Measurements from ENCODE around the gene LCOR.
"Not testable (repeated sequence)": the region's sequence is repeated elsewhere in the genome, so short reads cannot be mapped to it uniquely, and the experiment has no call there.

Gene LCOR

DNA sequence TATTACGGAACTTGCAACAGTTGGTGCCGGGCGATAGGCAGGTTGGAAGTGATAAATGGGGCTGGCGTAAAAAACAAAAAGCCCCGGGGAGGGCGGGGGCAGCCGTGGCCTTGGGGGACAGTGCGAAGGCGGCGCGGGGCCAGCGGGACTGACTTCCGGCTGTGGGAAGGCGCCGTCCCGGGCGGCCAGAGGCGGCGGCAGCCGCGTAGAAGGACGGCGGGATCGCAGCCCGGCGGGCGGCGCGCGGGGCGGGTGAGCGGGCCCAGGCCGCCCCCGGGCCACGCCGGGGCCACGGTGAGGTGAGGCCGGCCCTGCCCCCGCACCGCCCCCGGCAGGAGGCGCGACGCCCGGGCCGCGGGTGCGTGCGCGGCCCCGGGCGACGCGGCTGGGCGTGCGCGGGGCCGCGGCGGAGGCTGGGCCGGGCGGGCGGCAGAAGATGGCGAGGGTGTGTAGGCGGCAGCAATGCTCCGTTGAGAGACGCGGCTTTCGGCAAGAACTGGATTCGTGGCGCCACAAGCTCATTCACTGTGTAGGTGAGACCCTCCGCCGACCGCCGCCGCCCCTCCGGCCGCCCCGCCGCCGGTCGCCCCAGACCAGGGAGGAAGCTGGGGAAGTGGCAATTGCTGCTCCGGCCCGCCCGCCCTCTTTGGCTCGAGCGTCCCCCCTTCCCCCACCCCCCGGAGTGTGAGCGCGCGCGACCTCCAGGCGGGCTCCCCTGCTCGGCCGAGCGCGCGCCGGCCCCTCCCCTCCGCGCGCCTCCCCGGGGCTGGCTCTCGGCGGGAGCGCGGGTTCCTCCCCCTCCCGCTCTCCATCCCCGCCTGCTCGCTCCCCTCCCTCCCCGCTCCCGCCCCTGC is at the start of gene LCOR:
Gene LCOR (plus strand): TSS at position 432 of the 854 bp plus-strand sequence. CDS start 116,760 bp downstream, outside the sequence.
- peak; percentile 43 for DNase-seq

DNA sequence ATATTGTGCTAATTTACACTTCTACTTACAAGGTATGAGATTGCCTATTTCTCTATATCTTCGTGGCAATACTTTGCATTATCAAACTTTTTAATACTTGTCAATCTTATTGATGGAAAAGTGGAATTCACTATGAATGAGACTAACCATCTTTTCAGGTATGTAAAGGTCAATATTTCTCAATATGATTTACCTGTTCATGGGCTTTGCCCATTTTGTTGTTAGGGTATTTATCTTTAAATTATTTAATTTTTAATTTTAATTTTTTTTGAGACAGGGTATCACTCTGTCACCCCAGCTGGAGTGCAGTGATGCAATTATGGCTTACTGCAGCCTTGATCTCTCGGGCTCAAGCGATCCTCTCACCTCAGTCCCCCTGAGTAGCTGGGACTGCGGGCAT is 47.8 kb upstream of the LCOR start:
- DNase-seq: no peak

DNA sequence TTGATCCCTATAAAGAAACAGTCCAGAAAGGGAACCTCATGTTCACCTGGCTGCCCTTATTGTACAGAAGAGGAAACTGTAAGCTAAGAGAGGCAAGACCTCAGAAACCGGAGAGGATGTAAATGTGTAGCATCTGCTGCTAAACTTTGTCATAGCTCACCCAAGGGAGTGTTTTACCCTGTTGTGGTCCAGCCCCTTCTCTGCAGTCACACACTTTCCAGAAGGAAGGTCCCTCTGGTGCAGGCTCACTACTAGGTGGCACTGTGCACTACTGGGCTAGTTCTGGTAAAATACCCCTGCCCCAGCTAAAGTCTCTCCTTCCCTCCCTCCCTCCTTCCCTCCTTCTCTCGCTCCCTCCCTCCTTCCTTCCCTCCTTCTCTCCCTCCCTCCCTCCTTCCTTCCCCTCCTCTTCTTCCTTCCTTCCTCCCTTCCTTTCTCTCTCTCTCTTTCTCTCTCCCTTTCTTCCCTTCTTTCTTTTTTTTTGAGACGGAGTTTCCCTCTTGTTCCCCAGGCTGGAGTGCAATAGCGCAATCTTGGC is 42.5 kb upstream of the LCOR start:
- no peak for DNase-seq

DNA sequence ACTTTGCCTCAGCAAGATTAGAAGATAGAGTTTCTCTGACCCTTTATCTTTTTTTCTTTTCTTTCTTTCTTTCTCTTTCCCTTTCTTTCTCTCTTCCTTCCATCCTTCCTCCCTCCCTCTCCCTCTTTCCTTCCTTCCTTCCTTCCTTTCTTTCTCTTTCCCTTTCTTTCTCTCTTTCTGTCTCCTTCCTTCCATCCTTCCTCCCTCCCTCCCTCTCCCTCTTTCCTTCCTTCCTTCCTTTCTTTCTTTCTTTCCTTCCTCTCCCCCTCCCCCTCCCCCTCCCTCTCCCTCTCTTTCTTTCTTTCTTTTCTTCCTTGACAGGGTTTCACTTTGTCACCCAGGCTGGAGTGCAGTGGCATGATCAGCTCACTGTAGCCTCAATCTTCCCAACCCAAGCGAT is 40.2 kb upstream of the LCOR start:
- no peak for DNase-seq

DNA sequence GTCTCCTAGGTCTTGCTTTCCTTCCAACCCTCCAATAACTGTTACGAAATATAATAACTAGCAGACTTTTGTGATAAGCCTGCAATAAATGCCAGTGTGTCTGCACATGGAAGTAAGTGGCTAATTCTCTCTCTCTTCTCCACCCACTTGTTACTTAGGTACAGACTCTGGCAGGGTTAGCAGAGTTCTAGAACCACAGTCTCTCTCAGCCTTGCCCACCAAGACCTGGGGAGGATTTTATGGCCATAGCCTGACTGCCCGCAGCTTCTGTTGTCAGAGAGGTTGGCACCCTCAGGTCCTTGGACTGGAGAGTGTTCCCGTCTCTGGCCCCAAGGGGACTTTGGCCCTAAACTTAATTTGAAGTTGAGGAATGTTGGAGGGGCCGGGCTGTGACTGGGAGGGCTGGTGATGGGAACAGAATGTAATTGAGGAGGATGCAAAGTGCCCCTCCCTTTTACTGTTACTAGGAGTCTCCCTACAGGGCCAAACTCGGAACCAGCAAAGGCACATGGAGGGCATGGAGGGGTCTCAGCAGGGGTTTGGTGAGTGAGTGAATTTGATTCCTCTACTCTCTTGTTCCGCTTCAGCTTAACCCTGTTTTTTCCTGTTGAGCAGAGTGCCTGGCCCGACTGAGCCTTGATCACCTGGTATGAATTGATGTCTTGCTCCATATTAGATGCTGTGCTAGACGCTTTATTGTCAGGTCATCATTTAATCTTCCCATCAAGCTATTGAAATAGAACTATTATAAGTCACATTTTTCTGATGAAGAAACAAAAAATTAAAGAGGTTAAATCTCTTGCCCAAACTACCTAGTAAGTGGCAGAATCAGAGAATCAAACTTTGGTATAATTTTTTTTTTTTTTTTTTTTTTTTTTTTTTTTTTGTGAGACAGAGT is 37.0 kb upstream of the LCOR start:
- no peak for DNase-seq

DNA sequence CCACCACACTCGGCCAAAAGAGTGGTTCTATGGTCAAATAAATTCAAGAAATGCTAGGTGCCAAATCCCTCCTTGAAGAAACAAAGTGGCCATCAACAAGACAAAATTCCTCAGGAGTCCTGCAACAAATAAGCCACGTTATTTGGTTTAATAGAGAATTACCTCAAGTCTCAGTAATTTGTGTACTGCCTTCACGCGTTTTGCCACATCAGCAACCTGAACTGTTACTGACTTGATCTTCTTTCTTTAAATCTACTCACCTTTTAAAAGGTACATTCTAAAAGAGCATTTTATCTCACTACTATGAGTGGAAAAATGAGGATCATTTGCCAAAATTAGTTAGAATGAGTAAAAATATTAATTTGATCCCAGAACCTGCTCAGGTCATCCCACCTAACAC is 34.6 kb upstream of the LCOR start:
- no peak for DNase-seq

DNA sequence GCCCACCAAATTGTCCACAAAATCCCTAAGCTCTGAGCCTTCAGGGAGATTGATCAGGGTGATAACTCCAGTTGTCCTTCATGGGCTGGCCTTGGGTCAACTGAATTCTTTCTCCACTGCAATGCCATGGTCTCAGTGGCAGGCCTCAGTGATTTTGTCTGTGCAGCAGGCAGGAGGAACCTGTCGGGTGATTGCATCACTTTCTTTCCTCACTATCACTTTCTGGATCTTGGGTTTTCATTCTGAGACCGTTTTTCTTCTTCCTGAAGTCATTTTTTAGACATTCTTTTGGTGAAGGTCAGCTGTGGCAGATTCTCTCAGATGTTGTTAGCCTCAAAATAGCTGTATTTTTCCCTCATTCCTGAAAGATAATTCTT is 28.8 kb upstream of the LCOR start:
- no peak for DNase-seq

DNA sequence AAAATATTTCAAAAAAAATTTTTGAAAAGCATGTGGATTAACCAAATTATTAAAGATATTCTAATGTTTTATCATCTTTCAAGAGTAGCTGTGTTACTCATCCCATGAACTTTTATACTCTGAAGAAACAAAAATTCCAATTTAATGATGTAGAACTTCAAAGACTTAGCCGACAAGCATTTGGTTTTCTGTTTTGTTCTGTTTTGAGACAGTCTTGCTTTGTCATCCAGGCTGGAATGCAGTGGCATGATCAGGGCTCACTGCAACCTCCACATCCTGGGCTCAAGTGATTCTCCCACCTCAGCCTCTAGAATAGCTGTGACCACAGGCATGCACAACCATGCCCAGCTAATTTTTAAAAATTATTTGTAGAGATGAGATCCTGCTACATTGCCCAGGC is 17.8 kb upstream of the LCOR start:
- no peak for DNase-seq

DNA sequence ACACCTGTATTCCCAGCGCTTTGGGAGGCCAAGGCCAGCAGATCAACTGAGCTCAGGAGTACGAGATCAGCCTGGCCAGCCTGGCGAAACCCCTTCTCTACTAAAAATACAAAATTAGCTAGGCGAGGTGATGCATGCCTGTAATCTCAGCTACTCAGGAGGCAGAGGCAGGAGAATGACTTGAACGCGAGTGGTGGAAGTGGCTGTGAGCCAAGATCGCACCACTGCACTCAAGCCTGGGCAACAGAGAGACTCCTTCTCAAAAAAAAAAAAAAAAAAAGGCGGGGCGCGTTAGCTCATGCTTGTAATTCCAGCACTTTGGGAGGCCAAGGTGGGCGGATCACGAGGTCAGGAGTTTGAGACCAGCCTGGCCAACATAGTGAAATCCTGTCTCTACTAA is 13.1 kb upstream of the LCOR start:
- DNase-seq: not testable (repeated sequence)

DNA sequence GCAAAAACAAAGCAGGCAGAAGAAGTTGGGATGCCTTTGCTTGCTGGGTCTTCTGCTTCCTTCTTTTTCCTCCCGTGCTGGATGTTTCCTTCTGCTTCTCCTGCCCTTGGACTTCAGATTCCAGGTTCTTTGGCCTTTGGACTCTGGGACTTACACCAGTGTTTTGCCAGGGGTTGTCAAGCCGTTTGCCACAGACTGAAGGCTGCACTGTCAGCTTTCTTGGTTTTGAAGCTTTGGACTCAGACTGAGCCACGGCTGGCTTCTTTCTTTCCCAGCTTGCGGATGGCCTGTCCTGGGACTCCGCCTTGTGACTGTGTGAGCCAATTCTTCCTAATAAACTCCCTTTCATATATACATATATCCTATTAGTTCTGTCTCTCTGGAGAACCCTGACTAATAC is 11.3 kb upstream of the LCOR start:
- DNase-seq: no peak

DNA sequence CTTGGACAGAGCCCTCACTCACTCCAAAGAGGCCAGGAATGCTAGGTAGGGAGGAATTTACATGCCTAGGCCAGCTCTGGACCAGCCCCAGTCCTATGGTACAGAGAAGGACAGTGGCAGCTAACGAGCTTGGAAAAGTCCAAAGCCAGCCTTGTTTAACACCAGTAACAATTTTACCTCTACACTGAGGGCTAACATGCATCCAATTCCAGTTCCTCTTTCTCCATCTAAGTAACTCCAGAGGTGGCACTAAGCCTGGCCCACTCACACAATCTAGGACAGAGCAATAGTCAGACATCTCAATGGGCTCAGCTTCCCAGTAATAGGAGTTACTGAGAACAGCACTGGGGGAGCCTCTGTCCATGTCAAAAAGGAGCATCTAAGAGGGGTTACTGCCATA is 5.7 kb upstream of the LCOR start:
- DNase-seq: no peak

DNA sequence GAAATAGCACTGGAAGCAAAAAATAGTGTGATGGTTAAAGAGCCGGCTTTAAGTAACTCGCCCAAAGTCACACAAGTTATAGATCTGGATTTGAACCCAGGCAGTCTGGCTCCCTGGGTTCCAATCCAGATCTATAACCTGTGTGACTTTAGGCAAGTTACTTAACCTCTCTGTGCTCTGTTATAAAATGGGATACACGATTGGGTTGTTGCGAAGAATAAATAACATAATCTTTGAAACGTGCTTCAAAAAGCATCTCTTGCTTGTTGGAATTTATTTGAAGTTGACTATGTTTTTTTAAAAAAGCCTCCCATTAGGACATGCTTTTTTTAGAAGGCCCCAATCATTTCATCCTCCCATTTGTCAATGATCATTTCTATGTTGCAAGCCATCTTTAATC is 3.5 kb upstream of the LCOR start:
- DNase-seq: no peak

DNA sequence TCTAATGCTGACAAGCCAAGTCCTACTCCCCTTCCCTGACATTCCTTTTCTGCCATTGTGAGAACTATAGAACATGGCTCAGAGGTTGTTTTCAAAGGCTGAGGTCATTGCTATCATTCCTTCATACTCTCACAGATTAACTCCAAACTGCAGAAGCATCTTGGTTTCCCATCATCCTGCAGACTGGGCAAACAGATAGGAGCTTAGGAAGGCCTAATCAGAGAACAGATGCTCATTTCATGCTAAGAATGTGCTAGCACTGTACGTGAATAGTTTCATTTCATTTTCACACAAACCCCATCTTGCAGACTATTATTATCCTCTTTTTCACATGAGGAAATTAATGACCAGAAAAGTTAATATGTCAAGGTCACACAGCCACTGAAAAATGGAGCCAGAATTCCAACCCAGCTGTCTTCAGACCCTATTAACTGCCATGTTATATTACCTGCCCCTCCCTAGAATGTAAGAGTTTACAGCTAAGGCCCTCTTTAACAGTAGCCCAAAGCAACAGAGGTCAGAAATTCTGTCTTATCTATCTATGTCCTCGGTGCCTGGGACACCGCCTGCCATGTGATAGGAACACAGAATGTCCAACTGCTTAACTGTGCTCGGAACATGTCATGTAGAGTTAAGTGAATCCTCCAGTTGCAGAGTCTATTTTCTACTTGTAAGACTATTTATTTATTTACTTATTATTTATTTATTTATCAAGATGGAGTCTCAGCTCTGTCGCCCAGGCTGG is 2.9 kb upstream of the LCOR start:
- no peak for DNase-seq

DNA sequence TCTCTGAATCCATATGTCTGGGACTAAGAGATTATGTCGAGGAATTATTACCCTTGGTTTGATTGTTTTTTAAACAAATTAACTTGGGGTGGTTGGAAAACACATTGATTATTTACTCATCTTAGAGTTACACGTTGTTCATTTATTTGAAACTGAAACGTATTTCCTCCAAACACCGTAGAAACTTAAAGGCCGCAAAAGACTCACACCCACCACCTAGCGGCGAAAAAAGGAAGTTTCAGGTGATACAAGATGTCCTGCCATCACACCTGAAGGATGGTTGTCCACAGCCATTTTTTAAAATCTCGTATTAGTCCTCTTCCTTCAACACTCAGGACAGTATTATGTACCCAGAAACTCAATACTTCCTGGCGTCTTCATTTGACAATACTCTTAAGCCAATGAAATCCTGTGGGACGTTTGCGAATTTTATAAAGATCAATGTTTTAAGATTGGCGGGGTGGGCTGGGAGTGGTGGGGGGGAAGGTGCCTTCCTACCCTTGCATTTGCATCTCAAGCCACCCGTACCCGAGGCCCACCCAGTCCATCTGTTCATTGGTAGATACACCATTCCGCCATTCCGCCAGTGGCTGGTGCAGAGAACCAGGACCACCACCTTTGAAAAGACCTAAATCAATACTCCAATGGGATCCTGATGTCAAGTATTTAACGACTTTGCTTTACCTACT is 1.4 kb upstream of the LCOR start:
- DNase-seq: no peak

DNA sequence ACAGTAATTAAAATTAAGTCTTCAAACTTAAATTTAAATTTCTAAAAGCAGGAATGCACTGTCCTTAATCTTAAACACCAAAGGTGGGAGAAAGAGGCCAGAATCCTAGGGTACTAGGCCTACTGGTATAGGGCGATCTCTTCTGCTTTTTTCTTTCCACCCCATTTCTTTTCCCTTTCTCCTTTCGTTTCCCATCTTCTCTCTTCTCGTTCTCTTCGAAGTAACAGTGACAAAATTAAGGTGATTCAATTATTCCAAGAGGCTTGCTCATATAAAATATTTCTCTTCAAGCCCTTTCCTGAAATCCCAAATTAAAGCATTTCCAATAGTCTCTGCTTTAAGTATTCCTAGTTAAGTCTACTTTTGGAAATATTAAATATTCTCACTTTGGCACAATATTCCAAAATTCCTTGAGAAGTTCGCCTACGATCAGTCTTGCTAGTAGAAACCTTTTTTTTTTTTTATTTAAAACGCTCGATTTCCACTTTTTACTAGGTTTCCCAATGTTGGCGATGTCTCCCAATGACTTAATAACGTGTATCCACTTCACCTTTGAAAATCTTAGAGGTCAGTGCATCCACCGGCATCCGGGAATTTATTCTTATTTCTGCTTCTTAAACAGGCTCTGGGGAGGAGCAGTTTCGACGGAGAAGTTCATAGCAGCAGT is 765 bp upstream of the LCOR start:
- DNase-seq: no peak

DNA sequence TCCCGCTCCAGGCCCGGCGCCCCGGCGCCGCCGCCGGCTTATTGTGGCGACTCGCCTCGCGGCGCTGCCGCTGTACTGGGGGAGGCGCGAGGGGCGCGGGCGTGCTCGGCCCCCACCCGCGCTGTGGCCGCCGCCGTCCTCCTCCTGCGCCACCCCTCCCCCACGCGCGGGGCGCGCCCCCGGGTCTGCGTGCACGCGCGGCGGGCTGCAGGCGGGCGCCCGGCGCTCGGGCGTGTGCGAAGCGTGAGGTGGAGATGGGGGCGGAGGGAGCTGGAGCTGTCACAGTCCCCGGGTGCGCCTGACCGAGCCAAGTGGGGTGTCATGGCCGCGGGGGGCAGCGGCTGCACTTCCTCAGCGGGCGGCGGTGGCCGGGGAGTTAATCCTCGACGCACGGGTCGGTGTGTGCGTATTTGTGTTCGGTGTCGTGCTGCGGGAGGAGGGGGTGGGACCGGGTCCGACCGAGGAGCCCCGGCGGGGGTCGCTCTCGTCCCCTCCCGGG is 672 bp downstream of the LCOR start:
- peak; percentile 29 for DNase-seq

DNA sequence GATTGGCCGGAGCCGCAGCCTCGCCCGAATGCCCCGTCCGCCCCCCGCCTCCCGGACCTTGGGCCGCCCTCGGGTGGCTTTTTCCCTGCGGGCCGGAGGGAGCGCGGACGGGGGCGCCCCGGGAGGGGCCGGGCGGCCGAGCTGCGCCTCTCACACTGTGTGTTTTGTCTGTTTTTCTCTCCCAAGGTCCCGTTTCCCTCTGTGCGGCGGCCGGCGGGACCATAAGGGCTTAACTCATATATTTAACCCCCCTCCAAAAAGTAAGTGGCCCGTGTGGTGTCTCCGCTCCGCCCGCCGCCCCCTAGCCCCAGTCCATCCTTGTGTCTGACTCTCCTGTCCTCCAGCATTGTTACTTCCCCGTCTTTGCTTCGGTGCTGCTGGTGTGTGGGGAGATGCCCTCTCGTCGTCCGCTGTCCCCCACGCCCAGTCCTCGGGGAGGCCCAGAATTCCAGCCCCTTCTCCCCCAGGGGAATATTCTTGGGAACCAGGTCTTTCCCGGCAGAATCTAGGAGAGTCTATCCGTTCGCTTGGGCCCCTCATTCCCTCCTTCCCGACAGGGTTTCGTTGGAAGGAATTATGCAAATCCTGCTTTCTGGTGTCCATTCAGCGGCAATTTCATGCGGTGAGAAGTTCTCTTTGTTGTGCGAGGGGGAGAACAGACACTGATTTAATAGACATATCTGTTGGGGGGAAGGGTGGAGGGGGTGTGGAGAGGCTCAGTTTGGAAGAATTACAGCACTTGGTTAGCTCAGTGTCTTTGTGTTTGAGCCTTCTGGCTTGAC is 1.3 kb downstream of the LCOR start:
- no peak for DNase-seq

DNA sequence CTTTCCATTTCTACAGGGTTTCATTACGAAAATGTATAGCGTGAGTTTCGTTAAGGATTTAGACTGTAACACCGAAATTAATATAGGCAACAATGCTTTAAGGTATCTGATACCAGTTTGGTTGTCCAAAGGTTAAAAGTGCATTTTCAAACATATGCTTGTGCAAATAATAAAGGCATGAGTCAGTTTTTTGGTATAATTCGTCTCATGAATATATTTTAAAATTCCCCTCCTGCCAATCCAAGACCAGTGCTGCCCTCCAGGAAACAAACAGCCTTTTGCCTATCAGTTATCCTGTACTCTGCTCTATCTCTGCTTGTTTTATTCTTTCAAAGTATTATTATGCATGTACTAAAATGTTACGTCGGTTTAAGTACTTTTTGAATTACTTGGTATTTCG is 2.0 kb downstream of the LCOR start:
- DNase-seq: no peak

DNA sequence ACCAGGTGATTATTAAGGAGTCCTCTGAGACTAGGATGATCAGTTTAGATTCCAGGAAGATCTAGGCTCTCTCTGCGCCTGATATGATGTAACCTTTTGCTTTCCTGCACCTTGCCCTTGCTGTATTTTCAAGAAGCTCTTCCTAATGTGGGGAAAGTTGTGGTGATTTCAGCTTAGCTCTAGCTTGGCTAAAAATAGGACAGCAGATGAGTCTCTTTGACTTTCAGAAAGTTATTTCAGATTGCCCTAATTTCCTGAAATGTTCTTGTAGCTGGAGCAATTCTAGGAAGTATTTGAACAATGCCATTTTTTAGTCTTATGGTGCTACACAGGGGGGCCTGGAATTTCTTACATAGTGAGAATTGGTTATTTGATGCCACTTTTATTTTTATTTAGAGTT is 3.8 kb downstream of the LCOR start:
- DNase-seq: no peak

DNA sequence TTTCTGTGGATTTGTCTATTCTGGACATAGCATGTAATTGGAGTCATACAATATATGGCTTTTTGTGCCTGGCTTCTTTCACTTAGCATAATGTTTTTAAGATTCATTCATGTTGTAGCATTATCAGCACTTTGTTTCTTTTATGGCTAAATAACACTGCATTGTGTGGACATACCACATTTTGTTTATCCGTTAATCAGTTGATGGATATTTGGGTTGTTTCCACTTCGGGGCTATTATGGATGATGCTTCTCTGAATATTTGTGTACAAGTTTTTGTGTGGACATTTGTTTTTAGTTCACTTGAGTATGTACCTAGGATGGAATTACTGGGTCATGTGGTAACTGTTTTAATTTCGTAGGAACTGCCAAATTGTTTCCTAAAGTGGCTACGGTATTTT is 6.4 kb downstream of the LCOR start:
- no peak for DNase-seq
